ENCODE measurements around the gene PKD2L2.
"Not testable (repeated sequence)": the region's sequence is repeated elsewhere in the genome, so short reads cannot be mapped to it uniquely, and the experiment has no call there.

The PKD2L2 gene

DNA sequence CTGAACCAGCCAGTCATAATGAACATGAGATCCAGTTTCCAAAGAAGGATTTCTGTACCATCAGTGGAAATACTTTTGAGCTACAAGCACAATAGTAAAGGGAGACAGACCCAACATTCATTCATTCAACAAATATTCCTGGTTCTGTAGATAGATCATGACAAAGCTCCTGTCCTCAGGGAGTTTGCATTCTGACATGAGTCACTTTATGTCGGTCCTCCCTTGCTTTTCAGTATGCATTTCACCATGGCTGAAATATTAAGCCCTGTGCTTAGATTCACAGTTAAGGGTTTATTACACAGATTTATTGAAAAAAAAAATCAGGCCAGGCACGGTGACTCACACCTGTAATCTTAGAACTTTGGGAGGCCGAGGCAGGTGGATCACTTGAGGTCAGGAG, 27.0 kb upstream of the PKD2L2 start:
- H3K27ac ChIP-seq (ENCODE audit: low read length), result no peak overlapping the region
- no peaks in the 10 kb centered on the region for H3K9me3 ChIP-seq (ENCODE audit: control insufficient read depth in 1 of 2, low read length in 2 of 2)
- no peaks in the 10 kb centered on the region for H3K27me3 ChIP-seq (ENCODE audit: low read depth, low read length)
- no peaks in the 10 kb centered on the region for H3K36me3 ChIP-seq (ENCODE audit: control insufficient read depth in 1 of 2, insufficient read depth in 2 of 2, low read length in 2 of 2)
- no peak overlapping the region for H3K4me3 ChIP-seq (ENCODE audit: low read depth in 1 of 2, low read length in 2 of 2)
- H3K4me1 ChIP-seq (ENCODE audit: control insufficient read depth in 1 of 2, insufficient read depth in 2 of 2, low read length in 2 of 2), result no peaks in the 10 kb centered on the region

DNA sequence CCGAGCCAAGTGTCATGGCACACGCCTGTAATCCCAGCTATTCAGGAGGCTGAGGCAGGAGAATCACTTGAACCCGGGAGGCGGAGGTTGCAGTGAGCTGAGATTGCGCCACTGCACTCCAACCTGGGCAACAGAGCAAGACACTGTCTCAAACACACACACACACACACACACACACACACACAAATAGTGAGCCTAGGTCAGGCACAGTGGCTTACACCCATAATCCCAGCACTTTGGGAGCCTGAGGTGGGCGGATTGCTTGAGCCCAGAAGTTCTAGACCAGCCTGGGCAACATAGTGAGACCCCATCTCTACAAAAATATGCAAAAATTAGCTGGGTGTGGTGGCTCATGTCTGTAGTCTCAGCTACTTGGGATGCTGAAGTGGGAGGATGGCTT, 25.6 kb upstream of the PKD2L2 start:
- not testable (repeated sequence) for H3K36me3 ChIP-seq (ENCODE audit: control insufficient read depth in 1 of 2, insufficient read depth in 2 of 2, low read length in 2 of 2)

DNA sequence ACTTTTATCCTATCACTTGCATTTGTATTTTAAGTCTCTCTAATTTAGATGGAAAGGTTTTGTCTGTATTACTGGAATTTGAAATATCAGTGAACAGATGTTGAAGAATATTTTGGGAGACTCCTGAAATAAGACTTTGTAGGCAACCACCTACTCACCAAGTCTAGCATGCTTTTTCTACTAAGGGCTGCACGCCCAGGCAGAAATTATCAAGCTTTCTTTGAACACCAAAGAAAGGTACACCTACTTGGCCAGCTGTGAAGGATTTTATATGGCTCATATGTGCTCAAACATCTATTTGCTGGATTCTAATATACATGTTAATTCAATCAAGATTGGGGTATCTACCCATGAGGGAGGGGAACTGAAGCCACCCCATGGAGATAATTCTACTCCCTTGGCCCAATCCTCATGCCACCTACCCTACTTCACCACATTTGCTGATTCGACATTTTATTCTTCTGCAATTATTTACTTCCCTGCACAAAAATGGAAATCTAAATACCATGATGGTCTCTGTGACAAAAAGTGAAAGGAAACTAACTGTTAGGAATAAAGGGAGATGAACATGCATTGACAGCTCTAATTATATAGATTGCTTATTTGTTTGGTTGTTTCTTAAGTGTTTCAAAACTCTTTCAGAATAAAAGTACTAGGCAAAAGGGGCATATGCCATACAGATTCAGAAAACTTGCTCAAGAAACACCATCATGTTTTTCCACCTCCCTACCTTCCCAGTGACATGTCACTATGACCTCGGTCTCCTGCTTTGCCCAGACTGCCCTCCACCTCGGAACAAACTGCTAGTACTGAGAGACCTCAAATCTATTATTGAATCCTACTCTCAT, 22.5 kb upstream of the PKD2L2 start:
- Histone ChIP-seq H3K9me3 (ENCODE audit: control insufficient read depth in 1 of 2, low read length in 2 of 2) (no peaks in the 10 kb centered on the region), H3K36me3 (ENCODE audit: control insufficient read depth in 1 of 2, insufficient read depth in 2 of 2, low read length in 2 of 2) (no peaks in the 10 kb centered on the region), H3K4me3 (ENCODE audit: low read depth in 1 of 2, low read length in 2 of 2) (no peak overlapping the region), H3K4me1 (ENCODE audit: control insufficient read depth in 1 of 2, insufficient read depth in 2 of 2, low read length in 2 of 2) (no peaks in the 10 kb centered on the region), H3K27me3 (ENCODE audit: low read depth, low read length) (no peaks in the 10 kb centered on the region), H3K27ac (ENCODE audit: low read length) (no peak overlapping the region)

More for the DNA sequence above, 25.6 kb upstream of the PKD2L2 start:
- not testable (repeated sequence) for H3K4me1 ChIP-seq (ENCODE audit: control insufficient read depth in 1 of 2, insufficient read depth in 2 of 2, low read length in 2 of 2); H3K4me3 ChIP-seq (ENCODE audit: low read depth in 1 of 2, low read length in 2 of 2); H3K27me3 ChIP-seq (ENCODE audit: low read depth, low read length); H3K9me3 ChIP-seq (ENCODE audit: control insufficient read depth in 1 of 2, low read length in 2 of 2); H3K27ac ChIP-seq (ENCODE audit: low read length)

- Histone ChIP-seq H3K36me3 (ENCODE audit: control insufficient read depth in 1 of 2, insufficient read depth in 2 of 2, low read length in 2 of 2) (no peaks in the 10 kb centered on the region), H3K4me1 (ENCODE audit: control insufficient read depth in 1 of 2, insufficient read depth in 2 of 2, low read length in 2 of 2) (no peaks in the 10 kb centered on the region), H3K27me3 (ENCODE audit: low read depth, low read length) (no peaks in the 10 kb centered on the region), H3K27ac (ENCODE audit: low read length) (no peak within 1 kb of the TSS), H3K9me3 (ENCODE audit: control insufficient read depth in 1 of 2, low read length in 2 of 2) (no peaks in the 10 kb centered on the region), H3K4me3 (ENCODE audit: low read depth in 1 of 2, low read length in 2 of 2) (no peak within 1 kb of the TSS)
Observed at GRCh38 chr5:137867664-137868063, 21.6 kb upstream of the PKD2L2 start, which contains the start of gene MYOT. TSS of gene MYOT (plus strand) at chr5:137867860. CDS start at chr5:137870652, 2,792 bp downstream.

- Histone ChIP-seq H3K4me1 (ENCODE audit: control insufficient read depth in 1 of 2, insufficient read depth in 2 of 2, low read length in 2 of 2) (no peaks in the 10 kb centered on the region), H3K4me3 (ENCODE audit: low read depth in 1 of 2, low read length in 2 of 2) (no peak overlapping the region), H3K9me3 (ENCODE audit: control insufficient read depth in 1 of 2, low read length in 2 of 2) (no peaks in the 10 kb centered on the region), H3K36me3 (ENCODE audit: control insufficient read depth in 1 of 2, insufficient read depth in 2 of 2, low read length in 2 of 2) (no peaks in the 10 kb centered on the region), H3K27me3 (ENCODE audit: low read depth, low read length) (no peaks in the 10 kb centered on the region), H3K27ac (ENCODE audit: low read length) (no peak overlapping the region)
Observed at GRCh38 chr5:137870647-137871339, 18.5 kb upstream of the PKD2L2 start.

- H3K36me3 ChIP-seq (ENCODE audit: control insufficient read depth in 1 of 2, insufficient read depth in 2 of 2, low read length in 2 of 2), result no peaks in the 10 kb centered on the region
- no peak overlapping the region for H3K4me3 ChIP-seq (ENCODE audit: low read depth in 1 of 2, low read length in 2 of 2)
- H3K9me3 ChIP-seq (ENCODE audit: control insufficient read depth in 1 of 2, low read length in 2 of 2), result no peaks in the 10 kb centered on the region
- H3K27me3 ChIP-seq (ENCODE audit: low read depth, low read length), result no peaks in the 10 kb centered on the region
- no peaks in the 10 kb centered on the region for H3K4me1 ChIP-seq (ENCODE audit: control insufficient read depth in 1 of 2, insufficient read depth in 2 of 2, low read length in 2 of 2)
- no peak overlapping the region for H3K27ac ChIP-seq (ENCODE audit: low read length)
Observed at GRCh38 chr5:137871571-137871970, 17.7 kb upstream of the PKD2L2 start.

- no peaks in the 10 kb centered on the region for H3K36me3 ChIP-seq (ENCODE audit: control insufficient read depth in 1 of 2, insufficient read depth in 2 of 2, low read length in 2 of 2)
- no peak overlapping the region for H3K4me3 ChIP-seq (ENCODE audit: low read depth in 1 of 2, low read length in 2 of 2)
- H3K4me1 ChIP-seq (ENCODE audit: control insufficient read depth in 1 of 2, insufficient read depth in 2 of 2, low read length in 2 of 2), result no peaks in the 10 kb centered on the region
- H3K27ac ChIP-seq (ENCODE audit: low read length), result no peak overlapping the region
- no peaks in the 10 kb centered on the region for H3K27me3 ChIP-seq (ENCODE audit: low read depth, low read length)
- no peaks in the 10 kb centered on the region for H3K9me3 ChIP-seq (ENCODE audit: control insufficient read depth in 1 of 2, low read length in 2 of 2)
Observed at GRCh38 chr5:137872466-137872865, 16.8 kb upstream of the PKD2L2 start.

DNA sequence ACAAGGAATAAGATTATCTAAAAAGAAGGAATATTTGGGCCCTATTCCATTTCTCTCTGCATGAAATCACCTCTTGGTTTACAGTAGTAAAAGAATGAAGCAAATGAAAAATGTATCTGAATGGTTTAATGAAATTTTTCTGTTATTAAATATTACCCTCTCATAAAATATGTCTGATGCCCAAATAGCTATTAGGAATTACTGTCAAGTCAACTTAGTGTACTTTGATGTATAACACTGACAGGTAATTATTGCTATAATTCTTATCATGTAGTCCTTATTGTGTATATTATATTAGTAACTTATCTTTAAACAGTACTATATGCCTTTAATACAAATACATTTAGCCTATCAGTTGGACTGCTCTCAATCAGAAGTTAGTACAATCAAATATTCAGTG, 13.2 kb upstream of the PKD2L2 start:
- H3K4me3 ChIP-seq (ENCODE audit: low read depth in 1 of 2, low read length in 2 of 2), result no peak overlapping the region
- H3K27ac ChIP-seq (ENCODE audit: low read length), result no peak overlapping the region
- no peaks in the 10 kb centered on the region for H3K4me1 ChIP-seq (ENCODE audit: control insufficient read depth in 1 of 2, insufficient read depth in 2 of 2, low read length in 2 of 2)
- no peaks in the 10 kb centered on the region for H3K9me3 ChIP-seq (ENCODE audit: control insufficient read depth in 1 of 2, low read length in 2 of 2)
- no peaks in the 10 kb centered on the region for H3K27me3 ChIP-seq (ENCODE audit: low read depth, low read length)
- no peaks in the 10 kb centered on the region for H3K36me3 ChIP-seq (ENCODE audit: control insufficient read depth in 1 of 2, insufficient read depth in 2 of 2, low read length in 2 of 2)

GRCh38 chr5:137880313-137880712, 8.9 kb upstream of the PKD2L2 start:
- no peak overlapping the region for H3K27ac ChIP-seq (ENCODE audit: low read length)
- H3K27me3 ChIP-seq (ENCODE audit: low read depth, low read length), result no peaks in the 10 kb centered on the region
- H3K4me3 ChIP-seq (ENCODE audit: low read depth in 1 of 2, low read length in 2 of 2), result no peak overlapping the region
- H3K4me1 ChIP-seq (ENCODE audit: control insufficient read depth in 1 of 2, insufficient read depth in 2 of 2, low read length in 2 of 2), result no peaks in the 10 kb centered on the region
- H3K9me3 ChIP-seq (ENCODE audit: control insufficient read depth in 1 of 2, low read length in 2 of 2), result no peaks in the 10 kb centered on the region
- no peaks in the 10 kb centered on the region for H3K36me3 ChIP-seq (ENCODE audit: control insufficient read depth in 1 of 2, insufficient read depth in 2 of 2, low read length in 2 of 2)

DNA sequence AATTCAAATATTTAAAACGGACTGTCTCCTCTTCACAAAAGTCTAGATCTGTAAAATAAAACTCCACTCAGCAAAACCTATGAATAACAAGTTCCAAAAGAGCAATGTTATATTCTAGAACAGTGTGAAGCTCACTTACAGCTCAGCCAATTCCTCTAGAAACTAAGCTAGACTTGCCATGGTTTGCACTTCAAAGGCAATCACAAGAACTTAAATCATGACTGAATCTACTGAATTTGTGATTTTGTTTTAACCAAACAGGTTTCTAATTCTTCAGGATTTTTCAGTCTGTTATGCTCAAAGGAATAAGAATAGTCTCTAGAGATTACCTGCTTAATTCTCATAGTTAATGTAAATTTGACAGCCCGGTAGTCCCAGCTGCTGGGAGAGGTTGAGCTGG, 1.4 kb upstream of the PKD2L2 start:
- no peaks in the 10 kb centered on the region for H3K36me3 ChIP-seq (ENCODE audit: control insufficient read depth in 1 of 2, insufficient read depth in 2 of 2, low read length in 2 of 2)
- H3K27ac ChIP-seq (ENCODE audit: low read length), result peak overlapping the region; percentile 87
- H3K4me3 ChIP-seq (ENCODE audit: low read depth in 1 of 2, low read length in 2 of 2), result no peak overlapping the region

GRCh38 chr5:137888466-137888862, 793 bp upstream of the PKD2L2 start:
- H3K4me3 ChIP-seq (ENCODE audit: low read depth in 1 of 2, low read length in 2 of 2), result peak overlapping the region; percentile 69 to 77

More for the DNA sequence above, 1.4 kb upstream of the PKD2L2 start:
- Histone ChIP-seq H3K27me3 (ENCODE audit: low read depth, low read length) (no peaks in the 10 kb centered on the region), H3K9me3 (ENCODE audit: control insufficient read depth in 1 of 2, low read length in 2 of 2) (no peaks in the 10 kb centered on the region), H3K4me1 (ENCODE audit: control insufficient read depth in 1 of 2, insufficient read depth in 2 of 2, low read length in 2 of 2) (peaks cover 0 to 7% of the 10 kb centered on the region in 2 donors)

More at GRCh38 chr5:137888466-137888862, 793 bp upstream of the PKD2L2 start:
- no peaks in the 10 kb centered on the region for H3K36me3 ChIP-seq (ENCODE audit: control insufficient read depth in 1 of 2, insufficient read depth in 2 of 2, low read length in 2 of 2)
- H3K27me3 ChIP-seq (ENCODE audit: low read depth, low read length), result no peaks in the 10 kb centered on the region
- no peaks in the 10 kb centered on the region for H3K9me3 ChIP-seq (ENCODE audit: control insufficient read depth in 1 of 2, low read length in 2 of 2)
- H3K4me1 ChIP-seq (ENCODE audit: control insufficient read depth in 1 of 2, insufficient read depth in 2 of 2, low read length in 2 of 2), result peaks cover 0 to 7% of the 10 kb centered on the region in 2 donors
- peak overlapping the region; percentile 87 for H3K27ac ChIP-seq (ENCODE audit: low read length)

Measured in muscle layer of duodenum (tissue), 2 donors.